T-cell (primary cell): ENCODE measurements around the gene AKAP13. TPM values are rescaled to one million over a fixed set of nuclear protein-coding genes. Genes with fewer than 3 reads are reported as not detected.

ENCODE experiments used
- ATAC-seq, 4 experiments: fragments of 200-7000 bp in 3 of 4; fragments of 150-1000 bp in 1 of 4; cut with Tn5 transposase; replicated peaks in 1 of 4; 1 replicate in 3 of 4; 2 replicates in 1 of 4; pipeline ENCODE4 v1.10.0; 2021; ENCODE audit warnings: moderate library complexity in 3 of 4, mild to moderate bottlenecking in 2 of 4, moderate number of reproducible peaks in 1 of 4
- CTCF ChIA-PET, 2 donors: fragments of 300-600 bp; sonication (Branson Sonifier 250); formaldehyde crosslinking; loops; one replicate each; lab custom pipeline; 2022; ENCODE audit warnings: antibody characterized with exemption in 2 of 2; lab: Charles Lee
- POLR2A ChIA-PET, 2 donors: fragments of 300-600 bp; sonication (Branson Sonifier 250); formaldehyde crosslinking; loops; one replicate each; lab custom pipeline; 2022; ENCODE audit warnings: antibody characterized with exemption in 2 of 2; lab: Charles Lee
- DNase-seq, 35 experiments: peaks; one replicate each; pipeline versions ENCODE4 v3.0.0 to v3.0.0-alpha.2; 2013 to 2023
- H3K27ac ChIP-seq: one replicate; pipeline ENCODE4 v1.5.1; 2013; ENCODE audit warnings: low read length
- H3K27me3 ChIP-seq, 2 experiments: replicated peaks in 1 of 2; 1 replicate in 1 of 2; 2 replicates in 1 of 2; pipeline versions ENCODE4 v1.6.1 to v1.7.0; 2013; ENCODE audit warnings: low read length in 1 of 2, mixed read lengths in 1 of 2; ENCODE audit not compliant: control insufficient read depth in 2 of 2, insufficient read depth in 2 of 2; ENCODE audit errors: extremely low read depth in 1 of 2
- H3K36me3 ChIP-seq, 2 donors: 1 replicate in 1 of 2; 2 replicates in 1 of 2; pipeline versions ENCODE4 v1.6.1 to v1.7.0; 2013; ENCODE audit warnings: low read length in 1 of 2; ENCODE audit not compliant: control insufficient read depth in 2 of 2, insufficient read depth in 1 of 2; ENCODE audit errors: extremely low read depth in 1 of 2
- H3K4me1 ChIP-seq, 2 experiments: 1 replicate in 1 of 2; 2 replicates in 1 of 2; pipeline versions ENCODE4 v1.6.1 to v1.7.0; 2013; ENCODE audit warnings: low read length in 2 of 2, mixed read lengths in 1 of 2; ENCODE audit not compliant: insufficient read depth in 2 of 2, control insufficient read depth in 1 of 2; ENCODE audit errors: extremely low read depth in 1 of 2
- H3K4me3 ChIP-seq, 2 donors: 1 replicate in 1 of 2; 2 replicates in 1 of 2; pipeline versions ENCODE4 v1.5.1 to v1.7.0; 2013; ENCODE audit warnings: mild to moderate bottlenecking in 2 of 2, low read length in 1 of 2, moderate library complexity in 1 of 2; ENCODE audit not compliant: control insufficient read depth in 1 of 2; ENCODE audit errors: extremely low read depth in 1 of 2
- H3K9me3 ChIP-seq: 2 replicates; pipeline ENCODE4 v1.7.0; 2013
- H3K27ac Mint-ChIP-seq, 2 donors: one replicate each; pipeline ENCODE4 v1.8.0; 2020 to 2021; ENCODE audit warnings: mild to moderate bottlenecking in 2 of 2, mixed read lengths in 2 of 2
- H3K27me3 Mint-ChIP-seq, 2 donors: one replicate each; pipeline ENCODE4 v1.8.0; 2021 to 2022; ENCODE audit warnings: mixed read lengths in 2 of 2
- H3K36me3 Mint-ChIP-seq: one replicate; pipeline ENCODE4 v1.8.0; 2021; ENCODE audit warnings: mixed read lengths
- H3K4me1 Mint-ChIP-seq, 3 donors: one replicate each; pipeline ENCODE4 v1.8.0; 2020 to 2022; ENCODE audit warnings: mixed read lengths in 3 of 3, mild to moderate bottlenecking in 1 of 3
- H3K4me3 Mint-ChIP-seq, 3 donors: one replicate each; pipeline ENCODE4 v1.8.0; 2020 to 2022; ENCODE audit warnings: mild to moderate bottlenecking in 3 of 3, mixed read lengths in 3 of 3, moderate library complexity in 3 of 3
- H3K9me3 Mint-ChIP-seq, 3 donors: one replicate each; pipeline ENCODE4 v1.8.0; 2020 to 2022; ENCODE audit warnings: mixed read lengths in 3 of 3
- WGBS: methylation state at CpG from one replicate; pipeline ENCODE4 v1.1.5; 2013; ENCODE audit warnings: missing lambda C conversion rate; ENCODE audit not compliant: insufficient coverage; 5-methylcytosine and 5-hydroxymethylcytosine counted together
- total RNA-seq, 35 experiments: library from RNA in 6 of 35; stranded (reverse) in 6 of 35; fragments of 120-200 nt in 1 of 35; gene quantifications; one replicate each; pipeline versions ENCODE4 v1.2.1 to v1.2.4 and lab custom pipeline; 2013 to 2026

AKAP13 gene
- total RNA-seq, 5 donors from 2014 or later (not counting 1 experiment from before 2014, with no cell fraction given), result 232 to 391 (median 281) TPM

DNA sequence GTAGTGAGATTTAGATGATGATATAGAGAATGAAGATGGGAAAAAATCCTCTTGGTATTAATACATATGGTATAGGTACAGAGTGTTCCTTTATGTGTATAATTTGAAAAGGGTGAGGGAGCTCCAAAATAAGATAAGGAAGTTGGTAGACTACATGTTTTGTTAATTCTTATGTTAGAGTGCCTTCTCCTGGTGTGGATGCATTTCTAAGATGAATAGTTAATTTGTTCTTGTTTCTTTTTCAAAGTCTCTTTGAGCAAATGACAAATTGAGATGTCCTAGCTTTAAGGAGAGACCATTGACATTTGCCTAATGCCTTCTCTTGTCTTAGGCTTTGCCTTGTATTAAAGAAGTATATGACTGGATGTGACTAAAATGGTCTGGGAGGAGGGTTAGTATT is 34.1 kb downstream of the AKAP13 start:
- ChIA-PET POLR2A (interaction anchor here in 1 of 2 donors (1.0 kb wide), 1 partner anchor 17 kb away, joined by 3 read pairs; no protein-coding TSS in a partner anchor), CTCF (interaction anchor here (0.5 to 5.2 kb wide), 19 partner anchors 9 to 138 kb away, joined by 3 to 61 read pairs (median 5); partner anchors contain the start of gene AKAP13 (in 1 of the 2))
- Histone ChIP-seq H3K27me3 (no peaks in the 10 kb centered on the region), H3K4me3 (no peak overlapping the region), H3K27ac (peak overlapping the region; percentile 71), H3K4me1 (peaks cover 9 to 12% of the 10 kb centered on the region in 2 experiments), H3K36me3 (no peaks in the 10 kb centered on the region), H3K9me3 (no peaks in the 10 kb centered on the region)
- Mint-ChIP-seq H3K27ac (peak overlapping the region; percentile 83 to 90), H3K27me3 (no peaks in the 10 kb centered on the region), H3K4me1 (peaks cover 70 to 81% (median 79%) of the 10 kb centered on the region in 3 donors), H3K4me3 (peak overlapping the region in 1 of 3 donors; percentile 13), H3K9me3 (no peaks in the 10 kb centered on the region), H3K36me3 (peaks cover 11% of the 10 kb centered on the region)
- ATAC-seq, result peak in 1 of 4 experiments; percentile 39
- DNase-seq, result peak in 1 of 35 experiments; percentile 62

DNA sequence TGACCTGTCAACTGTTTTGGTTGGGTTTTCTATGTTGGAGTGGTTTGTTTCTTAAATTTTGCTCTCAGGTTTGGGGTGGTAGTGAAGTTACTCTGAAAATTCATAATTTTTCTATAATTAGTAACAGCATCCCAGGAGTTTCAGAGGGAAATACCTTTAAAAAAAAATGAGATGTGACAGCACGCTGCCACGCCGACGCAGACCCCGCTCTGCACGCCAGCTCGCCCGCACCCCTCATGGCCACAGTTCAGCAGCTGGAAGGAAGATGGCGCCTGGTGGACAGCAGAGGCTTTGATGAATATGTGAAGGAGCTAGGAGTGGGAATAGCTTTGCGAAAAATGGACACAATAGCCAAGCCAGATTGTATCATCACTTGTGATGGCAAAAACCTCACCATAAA is 34.6 kb downstream of the AKAP13 start:
- 96% methylated on average over 8 of the region's 10 CpGs for WGBS
- H3K4me1 Mint-ChIP-seq, result peaks cover 72 to 83% (median 81%) of the 10 kb centered on the region in 3 donors
- ATAC-seq (no peak), DNase-seq (no peak)
- Histone ChIP-seq H3K27ac (peak overlapping the region; percentile 25), H3K27me3 (no peaks in the 10 kb centered on the region), H3K36me3 (no peaks in the 10 kb centered on the region), H3K9me3 (no peaks in the 10 kb centered on the region), H3K4me3 (no peak overlapping the region), H3K4me1 (peaks cover 9 to 12% of the 10 kb centered on the region in 2 experiments)
- peak overlapping the region; percentile 83 to 90 for H3K27ac Mint-ChIP-seq
- H3K9me3 Mint-ChIP-seq, result no peaks in the 10 kb centered on the region
- H3K36me3 Mint-ChIP-seq, result peaks cover 12% of the 10 kb centered on the region
- H3K4me3 Mint-ChIP-seq, result no peak overlapping the region
- no peaks in the 10 kb centered on the region for H3K27me3 Mint-ChIP-seq
- CTCF ChIA-PET, result interaction anchor here (0.5 to 5.2 kb wide), 17 partner anchors 8 to 125 kb away, joined by 3 to 61 read pairs (median 5); partner anchors contain the start of gene AKAP13 (in 1 of the 2)
- POLR2A ChIA-PET, result interaction anchor here in 1 of 2 donors (0.7 kb wide), 1 partner anchor 295 kb away, joined by 3 read pairs; no protein-coding TSS in a partner anchor

DNA sequence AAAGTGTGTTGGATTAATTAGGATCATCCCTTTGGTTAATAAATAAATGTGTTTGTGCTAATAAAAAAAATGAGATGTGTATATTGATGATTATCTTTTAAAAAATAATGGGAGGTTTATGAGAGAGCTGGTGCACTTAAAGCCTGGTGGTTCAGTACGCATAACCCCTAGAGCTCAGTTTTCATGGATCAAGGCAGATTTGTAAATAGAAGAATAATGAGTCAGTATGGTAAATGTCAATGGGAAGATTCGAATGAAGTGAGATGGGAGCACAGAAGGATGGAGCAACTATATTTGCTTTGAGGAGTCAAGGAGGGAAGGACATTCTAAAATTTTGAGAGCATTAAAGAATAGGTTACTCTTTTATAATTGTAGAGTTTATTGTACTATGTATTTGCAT is 35.4 kb downstream of the AKAP13 start:
- no peaks in the 10 kb centered on the region for H3K36me3 ChIP-seq
- H3K27me3 ChIP-seq, result no peaks in the 10 kb centered on the region
- Mint-ChIP-seq H3K4me1 (peaks cover 72 to 82% (median 80%) of the 10 kb centered on the region in 3 donors), H3K9me3 (no peaks in the 10 kb centered on the region), H3K27ac (peak overlapping the region; percentile 0 to 41), H3K27me3 (no peaks in the 10 kb centered on the region), H3K36me3 (peaks cover 5% of the 10 kb centered on the region), H3K4me3 (no peak overlapping the region)
- H3K27ac ChIP-seq, result no peak overlapping the region
- CTCF ChIA-PET, result interaction anchor here (0.6 to 5.2 kb wide), 6 partner anchors 8 to 120 kb away, joined by 3 to 61 read pairs (median 9); no protein-coding TSS in a partner anchor
- WGBS, result 100% methylated on average over 1 of the region's 2 CpGs
- H3K4me3 ChIP-seq, result no peak overlapping the region
- peaks cover 9 to 12% of the 10 kb centered on the region in 2 experiments for H3K4me1 ChIP-seq
- POLR2A ChIA-PET, result interaction anchor here (0.5 to 0.6 kb wide), 3 partner anchors 10 to 35 kb away, joined by 3 to 4 read pairs (median 3); partner anchors contain the start of gene AKAP13 (in 1 of the 2)
- H3K9me3 ChIP-seq, result no peaks in the 10 kb centered on the region
- no peak for ATAC-seq
- no peak for DNase-seq

GRCh38 chr15:85417276-85417675 is 36.9 kb downstream of the AKAP13 start:
- H3K9me3 ChIP-seq, result no peaks in the 10 kb centered on the region
- H3K36me3 ChIP-seq, result no peaks in the 10 kb centered on the region
- ChIA-PET CTCF (no interaction called here), POLR2A (interaction anchor here in 1 of 2 donors (0.7 kb wide), 2 partner anchors 184 to 1798 kb away, joined by 3 read pairs; no protein-coding TSS in a partner anchor)
- no peak overlapping the region for H3K27ac Mint-ChIP-seq
- H3K4me3 ChIP-seq, result no peak overlapping the region
- WGBS, result 100% methylated on average over 4 of the region's 5 CpGs
- no peak overlapping the region for H3K27ac ChIP-seq
- H3K27me3 Mint-ChIP-seq, result no peaks in the 10 kb centered on the region
- ATAC-seq (no peak), DNase-seq (no peak)
- H3K27me3 ChIP-seq, result no peaks in the 10 kb centered on the region
- no peak overlapping the region for H3K4me3 Mint-ChIP-seq
- peaks cover 13 to 25% of the 10 kb centered on the region in 2 experiments for H3K4me1 ChIP-seq
- peaks cover 78 to 83% (median 81%) of the 10 kb centered on the region in 3 donors for H3K4me1 Mint-ChIP-seq
- peaks cover 4% of the 10 kb centered on the region for H3K36me3 Mint-ChIP-seq
- no peaks in the 10 kb centered on the region for H3K9me3 Mint-ChIP-seq

GRCh38 chr15:85419161-85419560 is 38.8 kb downstream of the AKAP13 start:
- ATAC-seq, result no peak
- POLR2A ChIA-PET, result interaction anchor here in 1 of 2 donors (0.6 kb wide), 1 partner anchor 129 kb away, joined by 3 read pairs; no protein-coding TSS in a partner anchor
- H3K36me3 ChIP-seq, result no peaks in the 10 kb centered on the region
- 59% methylated on average over 4 of the region's 5 CpGs for WGBS
- no peak overlapping the region for H3K4me3 ChIP-seq
- H3K9me3 Mint-ChIP-seq, result no peaks in the 10 kb centered on the region
- no peak for DNase-seq
- no peak overlapping the region for H3K27ac ChIP-seq
- CTCF ChIA-PET, result no interaction called here
- peaks cover 6 to 29% of the 10 kb centered on the region in 2 experiments for H3K4me1 ChIP-seq
- H3K36me3 Mint-ChIP-seq, result peaks cover 8% of the 10 kb centered on the region
- H3K4me1 Mint-ChIP-seq, result peaks cover 82 to 86% (median 84%) of the 10 kb centered on the region in 3 donors
- no peaks in the 10 kb centered on the region for H3K27me3 Mint-ChIP-seq
- H3K9me3 ChIP-seq, result no peaks in the 10 kb centered on the region
- H3K27me3 ChIP-seq, result no peaks in the 10 kb centered on the region
- no peak overlapping the region for H3K27ac Mint-ChIP-seq
- H3K4me3 Mint-ChIP-seq, result no peak overlapping the region

DNA sequence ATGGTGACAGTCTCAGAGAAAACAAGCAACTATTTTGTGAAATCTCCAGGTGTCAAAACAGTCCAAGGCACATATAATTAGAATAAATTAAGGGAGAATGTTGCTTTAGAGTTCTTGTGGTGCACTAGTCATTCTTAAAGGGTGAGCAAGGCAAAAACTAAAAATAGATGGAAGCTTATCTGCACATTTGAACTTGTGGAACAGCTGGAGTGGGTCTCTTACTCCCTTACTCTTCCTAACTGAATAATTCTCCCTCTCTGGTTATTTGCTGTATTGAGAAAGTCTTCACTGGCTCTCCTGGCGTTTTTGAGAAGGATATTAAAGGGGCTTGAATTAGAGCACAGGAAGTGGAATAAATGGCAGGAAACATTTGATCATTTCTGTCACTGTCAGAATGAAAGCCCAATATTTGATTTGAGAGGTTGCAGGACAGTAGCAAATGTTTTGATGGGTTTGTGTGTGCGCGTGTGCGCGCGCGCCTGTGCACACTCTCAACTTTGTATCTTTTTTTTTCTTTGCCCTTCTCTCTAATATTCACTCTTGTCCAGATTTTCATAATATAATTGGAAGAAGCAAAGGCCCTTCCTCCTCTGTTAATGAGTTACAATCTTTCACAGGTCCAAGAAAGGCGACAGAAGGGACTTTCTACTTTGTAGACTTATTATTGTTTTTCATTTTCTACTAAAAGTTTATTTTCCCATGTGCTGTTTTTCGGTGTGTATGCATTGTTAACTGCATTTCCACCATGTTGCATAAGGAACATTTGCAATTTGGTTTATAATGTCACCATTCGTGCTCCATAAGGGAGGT is 40.9 kb downstream of the AKAP13 start:
- Mint-ChIP-seq H3K27ac (no peak overlapping the region), H3K4me1 (peaks cover 84 to 85% (median 84%) of the 10 kb centered on the region in 3 donors), H3K27me3 (no peaks in the 10 kb centered on the region), H3K36me3 (peaks cover 8% of the 10 kb centered on the region), H3K4me3 (peak overlapping the region in 1 of 3 donors; percentile 31), H3K9me3 (no peaks in the 10 kb centered on the region)
- WGBS, result no CpG with 5 or more reads among the region's 10 CpGs
- Histone ChIP-seq H3K4me3 (no peak overlapping the region), H3K27ac (no peak overlapping the region), H3K4me1 (peaks cover 6 to 33% of the 10 kb centered on the region in 2 experiments), H3K36me3 (no peaks in the 10 kb centered on the region), H3K9me3 (no peaks in the 10 kb centered on the region), H3K27me3 (no peaks in the 10 kb centered on the region)
- ATAC-seq (no peak), DNase-seq (no peak)
- POLR2A ChIA-PET, result no interaction called here
- CTCF ChIA-PET, result no interaction called here
